HG03280 (cell line): ENCODE data around the gene GATA2.

Experiments used
- ATAC-seq: cut with Tn5 transposase; IDR thresholded peaks from one replicate; pipeline ENCODE4 v1.9.1; 2021; ENCODE audit warnings: mild to moderate bottlenecking, moderate library complexity; ENCODE audit not compliant: unreplicated experiment

The GATA2 gene

DNA sequence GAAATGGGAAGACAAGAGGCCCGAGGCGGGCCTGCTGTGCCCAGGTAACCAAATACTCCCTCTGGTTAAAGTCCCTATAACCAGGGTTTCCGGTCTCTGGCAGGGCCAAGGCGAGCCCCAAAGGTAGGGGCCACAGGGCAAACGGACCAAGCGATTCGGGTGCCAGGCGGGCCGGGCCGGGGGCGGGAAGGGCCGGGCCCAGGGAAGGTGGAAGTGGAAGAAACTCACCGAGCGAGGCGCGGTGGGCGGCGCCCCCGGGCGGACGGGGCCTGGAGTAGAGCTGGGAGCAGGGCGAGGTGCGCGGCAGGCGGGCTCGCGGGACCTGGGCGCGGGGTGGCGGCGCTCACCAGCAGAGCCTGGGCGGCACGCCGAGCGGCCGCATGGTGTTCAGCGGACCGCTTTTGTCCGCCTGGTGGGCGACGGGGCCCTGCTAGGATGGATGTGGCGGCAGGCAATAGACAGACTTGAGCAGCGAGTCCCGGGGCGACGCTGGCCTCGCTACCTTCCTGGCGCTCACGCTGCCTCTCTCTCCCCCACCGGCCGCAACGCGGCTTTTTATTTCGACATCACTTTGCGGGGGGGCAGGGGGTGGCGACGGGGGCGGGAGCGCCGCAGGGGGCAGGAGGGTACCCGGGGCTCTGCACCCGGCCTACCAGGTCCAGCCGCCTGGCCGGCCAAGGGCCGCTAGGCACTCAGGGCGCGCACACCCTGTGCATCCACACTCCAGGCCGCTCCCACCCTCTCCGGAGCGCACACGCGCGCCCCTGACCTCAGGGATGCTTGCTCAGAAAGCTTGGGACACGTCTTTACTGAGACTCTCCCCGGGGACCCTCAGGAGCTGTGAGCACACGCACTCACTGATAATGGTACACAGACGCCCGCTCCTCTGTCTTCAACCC lies at the start of gene GATA2:
Gene GATA2 (minus strand): TSS at position 531 of the 899 bp plus-strand sequence. CDS start 6,170 bp downstream, outside the sequence.
- ATAC-seq = no peak

DNA sequence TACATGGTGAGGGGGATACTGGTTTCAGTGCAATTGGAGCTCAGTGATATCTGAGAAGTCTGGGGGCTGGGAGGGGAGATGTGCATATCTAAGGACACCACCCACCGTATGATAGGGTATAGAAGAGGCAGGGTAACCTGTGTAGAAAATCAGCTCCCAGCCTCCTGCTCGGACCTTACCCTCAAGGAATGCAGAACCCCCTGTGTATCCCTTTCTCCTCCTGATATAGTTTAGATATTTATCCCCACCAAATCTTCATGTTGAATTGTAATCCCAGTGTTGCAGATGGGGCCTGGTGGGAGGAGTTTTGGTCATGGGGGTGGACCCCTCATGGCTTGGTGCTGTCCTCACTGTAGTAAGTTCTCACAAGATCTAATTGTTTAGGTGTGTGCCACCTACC lies 48.2 kb upstream of the GATA2 start:
- no peak for ATAC-seq

DNA sequence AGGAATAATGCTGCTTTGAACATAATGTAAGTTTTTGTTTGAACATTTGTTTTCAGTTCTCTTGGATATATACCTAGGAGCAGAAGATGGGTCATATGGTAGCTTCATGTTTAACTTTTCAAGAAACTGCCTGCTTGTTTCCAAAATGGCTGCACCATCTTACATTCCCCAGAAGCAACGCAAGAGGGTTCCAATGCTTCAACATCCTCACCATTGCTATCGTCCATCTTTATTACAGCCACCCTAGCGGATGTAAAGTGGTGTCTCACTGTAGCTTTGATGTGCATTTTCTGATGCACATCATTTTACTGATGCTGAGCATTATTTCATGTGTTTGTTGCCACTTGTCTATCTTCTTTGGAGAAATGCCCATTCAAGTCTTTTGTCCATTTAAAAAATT lies 46.4 kb upstream of the GATA2 start:
- no peak for ATAC-seq

DNA sequence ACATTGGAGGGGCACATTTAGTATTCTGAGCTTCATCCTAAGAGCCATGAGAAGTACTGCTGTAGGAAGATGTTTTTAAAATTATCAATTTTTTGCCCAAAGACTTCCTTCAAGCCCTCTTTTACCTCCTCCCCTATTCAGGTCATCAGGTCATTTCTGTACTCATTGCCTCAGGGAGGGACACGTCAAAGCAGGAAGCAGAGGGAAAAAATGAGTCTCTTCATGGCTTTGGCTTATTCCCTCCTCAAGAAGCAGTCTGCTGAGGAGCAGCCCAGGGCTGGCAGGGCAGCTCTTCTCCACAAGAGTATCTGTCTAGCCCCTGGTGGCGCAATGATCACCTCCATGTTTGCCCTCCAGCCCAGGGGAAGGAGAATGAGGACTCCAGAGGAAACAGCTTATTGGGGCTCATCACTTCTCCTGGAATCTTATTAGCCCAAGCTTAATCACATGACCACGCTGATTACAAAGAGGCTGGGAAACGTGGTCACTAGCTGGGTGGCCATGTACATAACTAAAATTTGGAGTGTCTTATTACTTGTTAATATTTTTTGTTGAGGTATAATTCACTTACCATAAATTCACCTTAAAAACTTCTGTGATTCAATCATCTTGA lies 44.2 kb upstream of the GATA2 start:
- ATAC-seq = no peak

DNA sequence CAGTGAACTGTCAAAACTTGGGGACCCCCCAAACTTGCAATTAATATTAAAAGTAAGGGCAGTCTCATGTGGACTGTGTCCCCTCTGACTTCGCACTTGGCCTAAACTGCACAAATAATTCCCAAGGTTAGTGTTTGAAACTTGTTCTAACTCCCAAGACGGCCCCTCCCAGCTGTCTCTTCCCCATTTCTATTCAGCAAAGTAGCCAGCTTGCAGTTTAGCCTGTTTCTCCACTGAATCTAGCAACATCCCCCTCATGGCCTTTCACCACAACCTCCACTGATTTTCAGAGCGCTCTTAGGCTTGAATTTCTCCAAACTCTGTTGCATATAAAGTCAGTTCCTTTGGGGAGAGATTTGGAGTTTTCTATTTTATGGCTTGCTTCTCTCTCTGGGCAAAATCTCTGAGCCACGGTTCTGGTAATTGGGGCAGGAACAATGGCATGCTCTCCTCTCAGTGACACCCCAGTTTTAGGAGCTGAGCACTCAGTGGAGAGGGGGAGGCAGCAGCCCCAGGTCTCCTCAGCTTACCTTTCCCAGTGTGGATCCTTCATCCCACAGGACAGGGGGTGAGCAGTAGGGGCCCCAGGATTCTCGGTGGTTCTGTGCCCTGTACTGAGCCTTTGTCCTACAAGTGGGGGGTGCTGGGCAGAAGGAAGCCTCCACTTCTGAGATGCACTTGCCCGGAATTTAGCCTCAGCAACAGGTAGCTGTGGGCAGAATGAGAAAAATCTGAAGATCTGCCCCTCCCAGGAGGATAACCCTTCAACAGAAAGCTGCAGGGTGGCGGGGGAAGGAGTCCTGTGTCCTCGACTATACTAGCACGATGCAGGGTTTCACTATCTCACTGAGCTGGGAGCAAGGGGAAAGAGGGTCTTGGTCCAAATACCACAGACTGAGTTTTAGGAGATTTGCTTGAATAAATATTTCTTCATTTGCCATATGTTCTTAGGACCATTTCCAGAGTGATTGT lies 39.3 kb upstream of the GATA2 start:
- no peak for ATAC-seq

DNA sequence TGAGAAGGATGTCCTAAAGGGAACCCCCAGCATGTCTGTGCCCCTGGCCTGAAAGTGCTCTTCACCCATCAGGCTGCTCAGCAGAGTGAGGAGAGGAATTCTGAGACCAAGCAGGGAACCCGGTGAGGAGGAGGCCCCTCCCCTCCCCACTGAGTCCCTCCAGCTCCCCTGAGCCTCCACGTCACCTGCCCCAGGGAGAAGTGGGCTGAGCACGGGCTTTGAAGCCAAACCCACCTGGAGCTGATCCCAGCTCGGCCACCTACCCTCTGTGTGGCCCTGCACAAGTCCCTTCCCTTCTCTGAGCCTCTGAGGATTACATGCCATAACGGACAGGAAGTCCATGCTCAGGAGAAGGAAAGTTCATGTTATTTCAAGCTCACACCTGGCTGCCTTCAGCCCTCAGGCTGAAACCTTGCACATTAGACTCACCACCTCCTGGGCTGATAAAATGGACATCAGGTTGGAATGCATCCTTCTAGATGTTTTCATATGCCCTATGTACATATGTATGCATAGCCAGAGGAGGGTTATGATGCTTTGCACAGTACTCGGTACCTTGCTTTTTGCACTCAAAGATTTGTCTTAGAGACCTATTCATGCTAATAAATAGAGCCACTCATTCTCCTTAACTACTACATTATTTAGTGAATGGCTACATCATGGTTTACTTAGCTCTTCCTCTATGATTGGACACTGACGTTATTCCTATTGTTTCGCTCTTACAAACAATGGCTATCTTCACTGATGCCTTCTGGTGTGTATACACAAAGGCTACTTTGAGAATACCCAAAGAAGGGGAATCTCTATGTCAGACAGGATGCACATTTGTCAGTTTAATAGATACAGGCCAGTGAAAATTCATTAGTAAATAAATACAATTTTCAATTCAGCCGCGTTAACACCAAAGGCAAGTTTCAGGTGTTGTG lies 31.6 kb upstream of the GATA2 start:
- no peak for ATAC-seq

DNA sequence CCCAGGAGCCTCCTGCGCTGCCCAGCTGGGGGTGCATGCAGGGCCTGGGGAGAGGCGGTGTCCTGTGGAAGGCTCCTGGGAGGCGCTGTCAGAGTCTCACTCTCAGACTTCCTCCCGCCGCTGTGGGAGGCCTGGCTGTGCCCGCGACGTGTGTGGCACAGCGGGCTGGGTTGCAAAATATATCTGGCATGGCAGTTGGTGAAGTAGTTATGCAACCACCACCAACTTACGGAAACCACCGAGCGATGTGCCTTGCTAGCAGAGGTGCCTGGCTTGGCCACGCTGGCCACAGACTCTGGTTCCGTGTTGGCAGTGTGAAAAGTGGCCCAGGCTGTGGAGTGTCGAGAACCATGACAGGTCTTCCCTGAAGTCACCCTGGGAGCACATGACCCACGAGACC lies 30.6 kb upstream of the GATA2 start:
- no peak for ATAC-seq

DNA sequence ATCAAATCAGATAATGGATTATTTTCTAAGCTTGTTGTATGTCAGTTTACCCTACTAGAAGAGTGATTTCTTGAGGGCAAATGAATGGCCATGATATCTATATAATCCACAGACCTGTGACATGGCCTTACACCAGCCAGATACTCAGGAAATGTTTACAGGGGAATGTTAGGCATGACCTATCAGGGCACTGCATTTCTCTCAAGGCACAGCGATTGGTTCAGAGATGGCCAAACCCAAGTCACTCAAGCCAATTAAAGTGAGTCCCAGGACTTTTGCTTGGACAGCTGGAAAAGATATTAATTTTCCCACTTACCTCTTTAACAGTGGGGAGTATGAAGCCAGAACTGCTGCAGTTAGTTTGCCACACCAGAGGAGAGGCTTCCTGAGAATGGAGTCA lies 28.7 kb upstream of the GATA2 start:
- ATAC-seq = no peak

DNA sequence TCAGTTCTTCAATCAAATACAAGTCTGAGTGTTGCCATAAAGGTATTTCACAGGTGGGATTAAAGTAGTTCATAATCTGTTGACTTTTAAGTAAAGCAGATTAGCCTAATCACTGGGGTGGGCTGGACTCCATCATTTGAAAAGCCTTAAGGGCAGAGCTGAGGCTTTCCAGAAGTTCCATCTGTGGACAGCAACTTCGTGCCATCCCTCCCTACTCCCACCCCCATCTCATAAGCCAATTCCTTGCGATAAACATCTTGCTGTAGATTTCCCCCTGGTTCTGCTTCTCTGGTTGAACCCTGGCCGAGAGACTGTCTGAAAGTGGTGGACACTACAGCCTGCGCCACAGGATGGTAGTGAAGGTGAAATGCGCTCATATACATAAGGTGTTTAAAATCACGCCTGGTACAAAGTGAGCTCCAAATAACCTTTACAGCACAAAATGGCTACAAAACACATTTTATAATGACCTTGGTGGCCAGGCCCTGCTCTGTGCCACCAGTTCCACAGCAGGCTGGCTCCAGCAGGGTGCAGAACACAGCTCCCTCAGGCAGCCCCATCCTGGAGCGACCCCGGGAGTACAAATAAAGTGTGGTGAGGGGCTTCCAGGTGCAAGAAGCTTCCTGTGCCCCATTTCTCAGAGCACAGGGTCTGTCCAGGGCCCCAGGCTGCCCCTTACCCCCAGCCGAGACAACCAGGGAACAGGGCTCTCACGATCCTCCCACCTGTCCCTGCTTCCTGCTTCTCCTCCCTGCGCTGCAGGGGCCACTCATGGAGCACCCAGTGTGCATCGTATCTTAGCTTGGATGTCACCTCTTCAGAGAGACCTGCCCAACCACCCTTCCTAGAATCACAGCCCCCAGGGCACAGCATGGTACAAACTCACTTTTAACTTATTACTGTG lies 25.8 kb upstream of the GATA2 start:
- no peak for ATAC-seq

DNA sequence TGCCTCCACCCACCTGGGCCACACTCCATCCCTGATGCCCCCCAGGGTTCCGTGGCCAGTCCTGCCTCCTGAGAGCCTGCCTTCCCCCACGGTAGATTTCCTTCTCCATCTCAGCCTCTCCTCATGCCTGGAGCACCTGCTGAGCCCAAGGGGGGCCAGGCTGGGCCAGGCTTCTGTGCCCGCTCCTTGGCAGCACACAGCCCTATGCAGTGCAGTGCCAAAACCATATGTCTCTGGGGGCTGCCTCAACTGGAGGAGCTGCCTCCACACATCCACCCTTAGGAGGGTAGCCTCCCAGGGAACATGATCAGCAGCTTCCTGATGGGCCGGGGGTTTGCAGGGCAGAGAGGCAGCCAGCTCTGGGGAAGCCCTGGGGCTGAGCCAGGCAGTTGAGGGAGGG lies 24.6 kb upstream of the GATA2 start:
- ATAC-seq = no peak

DNA sequence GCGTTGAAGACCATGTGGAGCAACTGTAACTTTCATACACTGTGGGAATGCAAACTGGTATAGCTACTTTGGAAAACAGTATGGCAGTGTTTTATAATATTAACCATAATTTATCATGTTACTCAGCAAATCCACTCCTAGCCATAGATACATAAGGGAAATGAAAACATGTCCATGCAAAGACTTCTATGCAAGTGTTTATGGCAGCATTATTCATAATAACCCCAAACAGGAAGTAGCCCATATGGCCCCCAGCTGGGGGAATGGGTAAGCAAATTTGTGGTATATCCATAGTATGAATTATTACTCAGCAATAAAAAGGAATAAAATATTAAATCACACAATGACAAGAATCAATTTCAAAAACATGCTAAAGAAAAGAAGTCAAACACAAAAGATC lies 23.0 kb upstream of the GATA2 start:
- ATAC-seq = no peak

DNA sequence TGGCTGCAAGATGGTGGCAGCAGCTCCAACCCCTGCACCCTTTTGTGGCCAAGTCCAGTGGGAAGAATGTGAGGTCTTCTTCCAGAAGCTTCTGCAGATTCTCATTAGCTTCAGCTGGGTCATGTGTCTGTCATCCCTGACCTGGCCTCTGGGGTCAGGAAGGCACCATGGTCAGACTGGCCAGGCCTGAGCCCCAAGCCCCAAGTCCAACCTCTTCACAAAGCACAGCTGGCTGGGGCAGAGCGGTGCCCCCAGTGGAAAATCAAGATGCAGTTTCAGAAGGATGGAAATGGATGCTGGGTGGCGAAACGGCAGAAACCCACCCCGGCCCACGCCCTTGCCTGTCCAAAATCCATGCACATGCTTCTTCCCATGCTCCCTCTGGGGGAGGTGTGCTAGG lies 15.9 kb upstream of the GATA2 start:
- ATAC-seq = no peak

DNA sequence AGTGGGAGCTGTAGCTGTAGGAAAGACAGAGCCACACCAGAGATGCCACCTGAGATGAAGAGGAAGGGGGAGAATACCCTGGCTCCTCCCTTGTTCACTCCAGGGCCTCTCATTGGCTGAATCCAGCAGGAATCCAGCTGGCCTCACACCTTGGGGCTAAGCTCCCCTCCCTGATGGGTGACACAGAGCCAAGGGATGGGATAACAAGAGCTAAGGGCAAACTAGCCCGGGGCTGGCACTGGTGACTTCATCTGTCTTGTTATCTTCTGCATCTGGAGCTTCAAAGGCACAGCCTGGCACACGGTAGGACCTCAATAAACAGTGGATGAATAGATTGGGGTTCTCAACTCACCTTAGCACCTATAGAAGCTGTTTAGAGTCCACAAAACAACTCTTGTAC lies 13.8 kb upstream of the GATA2 start:
- ATAC-seq = no peak

DNA sequence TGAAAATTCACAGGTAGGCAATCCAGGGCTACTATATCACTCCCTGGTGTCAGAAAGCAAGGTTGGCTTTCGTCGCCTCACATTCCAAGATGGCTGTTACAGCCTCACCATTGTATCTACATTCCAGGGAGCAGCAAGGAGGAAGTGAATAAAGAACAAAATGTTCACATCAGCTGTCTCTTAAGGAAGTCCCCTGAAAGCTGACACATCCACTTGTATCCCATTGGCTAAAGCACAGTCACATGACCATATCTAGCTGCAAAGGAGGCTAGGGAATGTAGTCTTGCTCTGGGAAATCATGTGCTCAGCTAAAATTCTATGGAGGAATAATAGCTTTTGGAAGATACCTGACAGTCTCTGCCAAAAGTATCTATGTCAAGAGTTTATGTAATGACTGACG lies 12.8 kb upstream of the GATA2 start:
- no peak for ATAC-seq

DNA sequence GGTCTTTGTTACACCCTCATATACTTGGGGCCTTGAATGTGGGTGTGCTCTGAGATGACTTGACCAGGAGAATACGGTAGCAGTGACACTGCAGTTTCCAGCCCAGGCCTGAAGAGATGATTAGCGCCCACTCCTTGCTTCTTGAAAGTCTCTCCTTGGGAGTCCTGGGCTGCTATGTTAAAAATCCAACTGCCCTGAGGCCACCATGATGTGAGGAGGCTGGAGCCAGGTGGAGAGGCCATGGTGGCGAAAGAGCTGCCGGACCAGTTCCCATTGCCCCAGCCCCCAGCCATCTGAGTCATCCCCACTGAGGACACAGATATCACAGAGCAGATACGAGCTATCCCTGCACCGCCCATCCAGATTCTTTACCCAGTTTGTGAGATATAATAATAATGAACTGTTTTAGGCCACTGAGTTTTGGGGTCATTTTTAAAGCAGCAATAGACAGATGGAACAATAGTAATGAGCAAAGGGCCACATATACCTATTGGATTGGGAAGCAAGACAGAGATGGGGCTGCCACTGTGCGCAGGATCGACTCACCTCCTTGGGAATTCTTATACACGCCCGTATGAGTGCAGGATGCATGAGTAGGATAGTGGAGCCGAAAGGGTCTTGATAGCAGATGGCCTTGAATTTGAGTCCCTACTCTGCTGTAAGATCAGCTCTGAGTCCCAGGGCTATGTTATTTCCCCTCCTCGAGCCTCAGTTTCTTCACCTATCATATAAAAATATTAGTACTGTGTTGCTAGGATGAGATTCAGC lies 12.1 kb upstream of the GATA2 start:
- ATAC-seq = no peak

DNA sequence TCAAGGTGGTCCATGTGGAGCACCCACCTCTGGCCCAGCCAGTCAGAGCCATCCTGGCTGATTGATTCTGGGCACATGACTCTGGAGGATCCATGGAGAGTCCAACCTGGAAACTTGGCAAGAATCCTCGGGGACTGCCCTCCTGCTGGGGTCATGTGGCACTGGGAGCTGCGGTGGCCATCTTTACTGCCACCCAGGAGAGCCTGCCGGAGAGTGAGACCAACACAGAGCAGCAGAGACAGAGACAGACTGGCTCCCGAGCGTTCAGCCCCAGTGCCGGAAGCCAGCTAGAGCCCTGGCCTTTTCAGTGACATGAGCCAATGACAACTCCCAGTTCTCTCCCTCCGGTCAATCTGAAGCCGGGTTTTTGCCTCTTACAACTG lies 11.5 kb upstream of the GATA2 start:
- no peak for ATAC-seq

DNA sequence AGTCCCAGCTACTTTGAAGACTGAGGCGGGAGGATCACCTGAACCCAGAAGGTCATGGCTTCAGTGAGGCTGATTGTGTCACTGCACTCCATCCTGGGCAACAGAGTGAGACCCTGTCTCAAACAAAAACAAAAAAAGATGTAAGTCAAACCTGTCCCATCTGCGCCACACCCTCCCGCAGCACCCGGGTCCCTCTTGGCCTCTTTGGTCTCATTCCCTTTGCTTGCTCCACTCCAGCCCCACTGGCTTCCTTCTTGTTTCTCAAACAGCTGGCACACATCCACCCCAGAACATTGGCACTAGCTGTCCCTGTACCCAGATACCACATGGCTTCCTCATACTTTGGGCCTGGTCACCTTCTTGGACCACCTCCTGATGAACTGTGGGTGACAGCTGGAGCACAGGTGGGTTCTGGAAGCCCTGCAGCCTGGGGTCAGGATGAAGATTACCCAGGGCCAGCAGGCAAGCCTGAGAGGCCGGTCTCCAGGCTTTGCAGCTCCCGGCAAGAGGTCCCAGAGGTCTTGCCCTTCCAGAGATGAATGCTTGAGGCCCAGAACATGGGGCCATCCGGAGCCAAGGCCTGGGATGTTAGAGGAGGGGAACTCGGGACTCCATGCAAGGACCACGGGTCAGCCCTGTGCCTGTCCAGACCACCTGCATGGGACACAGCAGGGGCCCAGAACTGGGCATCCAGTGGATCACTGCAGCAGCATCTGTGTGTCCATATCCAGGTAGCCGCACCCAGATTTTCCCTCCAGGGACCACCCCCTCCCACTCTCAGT lies 10.9 kb upstream of the GATA2 start:
- ATAC-seq = no peak

DNA sequence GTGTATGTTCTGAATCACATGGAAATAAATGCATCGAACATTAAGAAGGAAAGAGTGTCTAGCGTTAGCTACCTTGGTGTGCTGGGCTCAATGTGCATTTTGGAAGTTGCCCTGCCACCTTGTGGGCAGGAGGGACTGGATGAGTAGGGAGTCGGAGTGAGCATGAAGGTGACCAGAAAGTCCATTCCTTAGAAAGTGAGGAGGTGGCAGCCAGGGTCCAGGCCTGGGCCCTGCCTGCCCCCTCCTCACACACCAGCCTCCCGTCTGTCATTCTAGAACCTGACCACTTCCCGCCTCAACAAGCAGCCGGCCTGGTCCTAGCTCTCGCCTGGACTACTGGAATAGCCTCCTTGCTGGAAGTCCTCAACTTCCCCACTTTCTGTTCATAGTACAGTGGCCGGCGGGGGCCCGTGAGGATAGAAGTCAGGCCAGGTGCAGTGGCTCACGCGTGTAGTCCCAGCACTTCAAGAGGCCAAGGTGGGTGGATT lies 10.2 kb upstream of the GATA2 start:
- no peak for ATAC-seq
